ENCODE measurements around the gene SLCO2B1. TPM values are rescaled to one million over a fixed set of nuclear protein-coding genes. Genes with fewer than 3 reads are reported as not detected.

SLCO2B1 gene
- total RNA-seq, 1 experiment from 2014 or later: 15.6 TPM

Other genes starting within 250 kb of the SLCO2B1 start
- gene XRRA1, start 202.0 kb upstream of the SLCO2B1 start, total RNA-seq (2014; rRNA removed; shearing (Covaris generic); ENCODE audit: low replicate concordance): 14.0 and 26.0 TPM in 2 replicates
- 6.7 and 23.7 TPM in 2 replicates for gene SPCS2, start 201.8 kb upstream of the SLCO2B1 start, total RNA-seq (2014; rRNA removed; shearing (Covaris generic); ENCODE audit: low replicate concordance)
- gene NEU3, start 162.2 kb upstream of the SLCO2B1 start, total RNA-seq (2014; rRNA removed; shearing (Covaris generic); ENCODE audit: low replicate concordance): 1.4 and 2.4 TPM in 2 replicates
- gene OR2AT4, start 54.2 kb upstream of the SLCO2B1 start, total RNA-seq (2014; rRNA removed; shearing (Covaris generic); ENCODE audit: low replicate concordance): not detected in 2 replicates
- gene TPBGL, start 89.7 kb downstream of the SLCO2B1 start, total RNA-seq (2014; rRNA removed; shearing (Covaris generic); ENCODE audit: low replicate concordance): not detected in 2 replicates
- 23.1 and 34.9 TPM in 2 replicates for gene ARRB1, start 200.6 kb downstream of the SLCO2B1 start, total RNA-seq (2014; rRNA removed; shearing (Covaris generic); ENCODE audit: low replicate concordance)
- 1,630 and 1,968 TPM in 2 replicates for gene RPS3, start 248.4 kb downstream of the SLCO2B1 start, total RNA-seq (2014; rRNA removed; shearing (Covaris generic); ENCODE audit: low replicate concordance)

Data from Caki2 (cell line).